K562 (cell line): ENCODE data around the gene ARMS2.

Source experiments
- CREB5 ChIP-seq: fragments of 250-450 bp; sonication (Bioruptor Pico); IDR thresholded peaks from 2 replicates; pipeline ENCODE4 v1.5.0; 2020; ENCODE audit warnings: mild to moderate bottlenecking
- CTCF ChIP-seq, 3 experiments: IDR thresholded peaks in 2 of 3; conservative IDR thresholded peaks in 1 of 3; 2 replicates each; pipeline ENCODE4 v1.5.1; 2011 to 2012; ENCODE audit warnings: low read length in 3 of 3, mild to moderate bottlenecking in 3 of 3, control low read depth in 2 of 3, improper control_type of control experiment in 1 of 3, inconsistent platforms in 1 of 3, low read depth in 1 of 3, mixed read lengths in 1 of 3, moderate library complexity in 1 of 3; ENCODE audit not compliant: insufficient read depth in 2 of 3
- NBN ChIP-seq: fragments of 450-650 bp; IDR thresholded peaks from 2 replicates; pipeline ENCODE4 v1.6.1; 2016; ENCODE audit warnings: low read depth, mild to moderate bottlenecking
- NRF1 ChIP-seq, 2 experiments: fragments of 450-650 bp; IDR thresholded peaks in 1 of 2; conservative IDR thresholded peaks in 1 of 2; 2 replicates each; pipeline ENCODE4 v1.6.1; 2014; ENCODE audit warnings: mild to moderate bottlenecking in 2 of 2
- POLR2A ChIP-seq: fragments of 450-650 bp; conservative IDR thresholded peaks from 2 replicates; pipeline ENCODE4 v1.6.1; 2016
- PTBP1 ChIP-seq: fragments of 200-400 bp; formaldehyde crosslinking; IDR thresholded peaks from 2 replicates; pipeline ENCODE4 v1.6.1; 2017; ENCODE audit warnings: low read depth, low read length
- RAD21 ChIP-seq, 2 experiments: fragments of 250-450 bp in 1 of 2; fragments of 450-650 bp in 1 of 2; sonication (Bioruptor Pico) in 1 of 2; formaldehyde crosslinking in 1 of 2; IDR thresholded peaks in 1 of 2; conservative IDR thresholded peaks in 1 of 2; 2 replicates each; pipeline versions ENCODE4 v1.4.0 to v1.8.0; 2020 to 2022; ENCODE audit warnings: mild to moderate bottlenecking in 2 of 2, moderate library complexity in 1 of 2
- SMARCB1 ChIP-seq: IDR thresholded peaks from 2 replicates; pipeline ENCODE4 v1.6.1; 2011; ENCODE audit warnings: improper control_type of control experiment, low read depth; ENCODE audit not compliant: insufficient read length
- SP1 ChIP-seq: sonication (generic); formaldehyde crosslinking; IDR thresholded peaks from 2 replicates; pipeline ENCODE4 v1.8.1; 2022; ENCODE audit warnings: mild to moderate bottlenecking, missing genetic modification reagents
- TCF7L2 ChIP-seq: fragments of 150-350 bp; IDR thresholded peaks from 2 replicates; pipeline ENCODE4 v1.6.1; 2016; ENCODE audit warnings: low read depth, mild to moderate bottlenecking, low read length, moderate library complexity
- ZBTB2 ChIP-seq: fragments of 450-650 bp; IDR thresholded peaks from 2 replicates; pipeline ENCODE4 v1.6.1; 2016; ENCODE audit warnings: antibody characterized with exemption
- ZNF3 ChIP-seq: fragments of 250-450 bp; sonication (Bioruptor Pico); IDR thresholded peaks from 2 replicates; pipeline ENCODE4 v1.5.0; 2021; ENCODE audit warnings: mild to moderate bottlenecking, moderate library complexity
- ZNF318 ChIP-seq, 2 experiments: fragments of 450-650 bp; IDR thresholded peaks; 2 replicates each; pipeline ENCODE4 v1.6.1; 2016; ENCODE audit warnings: mild to moderate bottlenecking in 2 of 2, borderline replicate concordance in 1 of 2, low read depth in 1 of 2, moderate library complexity in 1 of 2

DNA sequence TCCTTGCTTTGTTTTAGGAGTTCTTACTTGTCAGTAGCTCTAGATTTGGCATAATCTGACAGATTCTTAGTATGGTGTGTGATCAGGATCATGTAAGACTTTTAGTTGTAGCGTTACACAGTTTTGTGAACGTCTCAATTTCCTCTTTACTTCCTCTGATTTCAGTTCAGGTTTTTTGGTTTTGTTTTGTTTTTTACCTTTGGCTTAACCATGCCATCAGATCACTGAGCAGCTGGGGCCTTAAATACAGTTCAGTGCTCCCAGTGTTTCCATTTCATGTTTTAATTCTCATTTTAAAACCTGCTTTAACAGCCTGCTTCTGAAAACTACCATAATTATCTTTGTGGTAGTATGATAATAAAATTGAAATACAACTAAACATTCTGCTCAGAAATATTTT, 27.2 kb upstream of the ARMS2 start:
- TF ChIP-seq SP1 (CRISPR knock-in tag) (no peak), PTBP1 (no peak), TCF7L2 (no peak), ZBTB2 (no peak), CREB5 (CRISPR knock-in tag) (no peak), ZNF318 (IDR thresholded peaks at IDR 0.05; ENCODE audit: borderline replicate concordance in 1 of 2, low read depth in 1 of 2) (no peak), NBN (no peak), RAD21 (CRISPR knock-in tag; conservative IDR thresholded peaks at IDR 0.05 in 1 of 2, IDR thresholded peaks at IDR 0.05 in 1 of 2) (no peak), POLR2A (no peak), CTCF (IDR thresholded peaks at IDR 0.05 in 2 of 3, conservative IDR thresholded peaks at IDR 0.05 in 1 of 3; ENCODE audit: insufficient read depth in 2 of 3, low read depth in 1 of 3, low read length in 3 of 3) (no peak), SMARCB1 (no peak), NRF1 (conservative IDR thresholded peaks at IDR 0.05 in 1 of 2, IDR thresholded peaks at IDR 0.05 in 1 of 2) (no peak), ZNF3 (CRISPR knock-in tag) (no peak)
